ENCODE measurements around the gene VCAM1. TPM values are rescaled to one million over a fixed set of nuclear protein-coding genes. Genes with fewer than 3 reads are reported as not detected.
A peak's percentile ranks its signal among the peaks of the same experiment; 100 is the strongest.

Gene VCAM1
- total RNA-seq, 1 donor from 2014 or later, result 24.5 TPM

- no peak for DNase-seq
Measured at GRCh38 chr1:100722221-100722620, 2.7 kb downstream of the VCAM1 start.

- no peak for DNase-seq
Measured at GRCh38 chr1:100724281-100724680, 4.7 kb downstream of the VCAM1 start.

- no peak for DNase-seq
Measured at GRCh38 chr1:100730130-100730529, 10.6 kb downstream of the VCAM1 start.

- DNase-seq, result no peak
Measured at GRCh38 chr1:100731309-100731708, 11.8 kb downstream of the VCAM1 start.

GRCh38 chr1:100731758-100732157 lies 12.2 kb downstream of the VCAM1 start:
- no peak for DNase-seq

GRCh38 chr1:100734676-100735075 lies 15.1 kb downstream of the VCAM1 start:
- peak; percentile 63 for DNase-seq

- no peak for DNase-seq
Measured at GRCh38 chr1:100735244-100735643, 15.7 kb downstream of the VCAM1 start.

GRCh38 chr1:100736324-100736723 lies 16.8 kb downstream of the VCAM1 start:
- peak; percentile 39 for DNase-seq

- peak; percentile 29 for DNase-seq
Measured at GRCh38 chr1:100736746-100737145, 17.2 kb downstream of the VCAM1 start.

GRCh38 chr1:100746542-100746932 lies 27.0 kb downstream of the VCAM1 start:
- DNase-seq, result no peak

GRCh38 chr1:100747771-100748170 lies 28.2 kb downstream of the VCAM1 start:
- DNase-seq, result no peak

GRCh38 chr1:100750005-100750885 lies 30.7 kb downstream of the VCAM1 start:
- DNase-seq, result no peak

- DNase-seq, result no peak
Measured at GRCh38 chr1:100752791-100753190, 33.2 kb downstream of the VCAM1 start.

- no peak for DNase-seq
Measured at GRCh38 chr1:100757946-100758345, 38.4 kb downstream of the VCAM1 start.

- no peak for DNase-seq
Measured at GRCh38 chr1:100759188-100759587, 39.6 kb downstream of the VCAM1 start.

- no peak for DNase-seq
Measured at GRCh38 chr1:100760511-100760910, 41.0 kb downstream of the VCAM1 start.

GRCh38 chr1:100762461-100762860 lies 42.9 kb downstream of the VCAM1 start:
- no peak for DNase-seq

GRCh38 chr1:100767176-100767890 lies 47.8 kb downstream of the VCAM1 start:
- DNase-seq, result peak; percentile 37

GRCh38 chr1:100769323-100769722 lies 49.8 kb downstream of the VCAM1 start:
- peak; percentile 13 for DNase-seq

GRCh38 chr1:100769906-100770646 lies 50.5 kb downstream of the VCAM1 start:
- peak; percentile 73 for DNase-seq

- DNase-seq, result no peak
Measured at GRCh38 chr1:100773444-100773843, 53.9 kb downstream of the VCAM1 start.

GRCh38 chr1:100774370-100774769 lies 54.8 kb downstream of the VCAM1 start:
- DNase-seq, result no peak

- no peak for DNase-seq
Measured at GRCh38 chr1:100775483-100775882, 55.9 kb downstream of the VCAM1 start.
